Fibroblast of skin of left quadriceps (primary cell): ENCODE measurements around the gene CCDC142.
"Not testable (repeated sequence)": the region's sequence is repeated elsewhere in the genome, so short reads cannot be mapped to it uniquely, and the experiment has no call there.

ENCODE experiments used
- DNase-seq, 2 experiments: peaks; one replicate each; pipeline ENCODE4 v3.0.0-alpha.2; 2013; ENCODE audit warnings: low read depth in 2 of 2

The CCDC142 gene

DNA sequence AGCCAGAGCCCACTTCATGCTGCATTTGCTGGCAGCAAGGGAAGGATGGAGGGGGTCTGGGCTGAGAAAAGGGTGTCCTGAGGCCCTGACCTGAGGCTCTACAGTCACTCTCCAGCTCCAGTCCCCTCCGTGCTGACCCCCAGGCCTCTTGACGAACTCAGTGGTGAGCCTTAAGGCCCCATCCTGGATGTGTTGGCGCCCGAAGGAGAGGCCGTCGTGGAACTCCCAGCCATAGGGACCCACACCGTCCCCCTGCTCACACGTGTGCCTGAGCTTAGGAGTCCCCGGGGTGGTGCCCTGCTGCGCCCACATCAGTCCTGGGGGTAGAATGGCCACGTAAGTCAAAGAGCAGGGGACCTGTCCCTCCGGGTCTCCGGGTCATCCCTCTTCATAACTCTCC, 18.4 kb downstream of the CCDC142 start:
- DNase-seq = no peak

DNA sequence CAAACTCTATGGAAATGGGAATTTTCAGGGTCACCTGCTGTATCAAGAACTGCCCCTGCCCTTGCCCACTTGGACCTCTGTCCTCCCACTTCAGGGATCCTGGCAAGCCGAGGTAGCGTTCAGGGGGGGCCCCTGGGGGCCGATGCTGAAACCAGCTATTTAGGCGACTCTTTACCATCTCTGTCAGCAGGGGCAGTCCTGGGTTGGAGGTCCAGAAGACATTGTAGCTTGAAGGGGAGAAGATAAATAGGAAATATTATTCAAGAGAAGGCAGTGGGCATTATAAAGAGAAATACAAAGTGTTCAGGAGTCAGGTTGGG, 20.1 kb downstream of the CCDC142 start:
- DNase-seq = no peak

DNA sequence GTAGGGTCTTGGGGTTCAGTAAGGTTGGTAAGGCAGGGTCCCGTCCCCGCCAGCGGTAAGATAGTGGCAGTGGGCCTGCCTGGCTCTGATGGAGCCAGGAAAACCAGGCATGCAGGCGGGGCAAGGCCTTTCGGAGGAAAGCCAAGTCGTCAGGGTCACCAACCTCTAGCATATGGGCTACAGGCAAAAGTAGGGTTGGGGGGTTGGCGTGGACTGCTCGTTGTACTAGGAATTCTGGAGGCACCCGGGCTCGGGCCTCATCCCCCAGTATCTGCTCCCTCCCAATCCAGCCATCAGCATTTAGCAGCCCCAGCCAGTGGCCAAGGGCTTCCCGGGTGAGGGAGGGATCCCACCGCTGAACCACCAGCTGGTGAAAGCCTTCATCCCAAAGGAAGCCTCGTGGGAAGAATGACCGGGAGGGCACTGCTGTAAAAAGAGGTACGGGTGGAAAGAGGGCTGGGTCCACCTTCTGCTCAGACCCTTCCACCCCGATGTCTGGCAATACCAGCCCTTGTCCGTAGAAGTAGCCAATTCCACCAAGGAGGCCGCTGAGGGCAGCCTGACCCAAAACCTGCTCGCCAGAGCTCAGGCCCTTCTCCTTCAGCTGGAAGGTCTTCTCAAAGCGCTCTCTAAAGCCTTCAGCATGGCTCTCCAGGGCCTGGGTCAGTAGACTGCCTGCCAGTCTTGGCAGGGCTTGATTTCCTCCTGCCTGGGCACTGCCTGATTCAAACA, 20.6 kb downstream of the CCDC142 start:
- no peak for DNase-seq

DNA sequence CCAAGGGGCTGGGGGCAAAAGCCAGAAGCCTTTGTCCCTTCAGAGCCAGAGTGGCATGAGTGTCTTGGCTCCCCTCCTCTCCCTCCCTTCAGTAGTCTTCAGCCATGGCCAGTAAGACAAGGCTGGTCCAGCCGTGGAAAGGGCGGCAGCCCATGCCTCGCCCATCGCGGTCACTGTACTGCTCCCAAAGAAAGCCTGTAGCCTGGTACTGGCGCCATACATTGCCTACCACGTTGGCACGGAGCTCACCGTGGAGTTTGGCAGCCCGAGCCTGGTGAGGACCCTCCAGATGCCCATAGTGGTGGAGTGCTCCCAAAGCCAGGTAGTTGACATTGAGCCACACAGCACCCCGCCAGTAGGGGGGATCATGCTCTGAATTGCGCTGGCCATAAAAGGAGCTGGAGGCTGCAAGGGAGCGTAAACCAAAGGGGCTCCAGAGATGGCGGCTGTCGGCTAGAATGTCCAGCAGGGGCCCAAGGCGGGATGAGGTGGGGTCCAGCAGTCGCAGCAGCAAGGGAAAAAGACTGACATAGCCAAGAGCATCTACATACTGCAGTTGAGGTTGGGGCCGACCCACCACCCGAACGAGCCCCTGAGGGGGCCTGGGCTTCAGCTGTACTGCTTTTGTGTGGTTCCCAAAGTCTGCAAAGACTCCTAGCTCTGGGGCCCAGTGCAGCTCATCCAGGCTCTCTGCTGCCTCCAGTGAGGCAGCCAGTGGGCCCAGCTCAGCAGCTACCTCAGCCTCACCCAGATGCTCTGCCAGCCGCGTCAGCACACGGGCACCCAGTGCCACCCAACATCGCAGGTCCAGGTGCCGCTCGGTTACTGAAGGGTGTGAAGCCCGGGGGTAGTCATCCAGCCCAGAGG, 21.4 kb downstream of the CCDC142 start:
- DNase-seq = no peak

DNA sequence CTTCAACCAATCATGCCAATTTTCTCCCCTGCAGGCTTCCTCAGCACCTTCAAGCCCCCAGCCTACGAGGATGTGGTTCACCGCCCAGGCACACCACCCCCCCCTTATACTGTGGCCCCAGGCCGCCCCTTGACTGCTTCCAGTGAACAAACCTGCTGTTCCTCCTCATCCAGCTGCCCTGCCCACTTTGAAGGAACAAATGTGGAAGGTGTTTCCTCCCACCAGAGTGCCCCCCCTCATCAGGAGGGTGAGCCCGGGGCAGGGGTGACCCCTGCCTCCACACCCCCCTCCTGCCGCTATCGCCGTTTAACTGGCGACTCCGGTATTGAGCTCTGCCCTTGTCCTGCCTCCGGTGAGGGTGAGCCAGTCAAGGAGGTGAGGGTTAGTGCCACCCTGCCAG, 22.6 kb downstream of the CCDC142 start:
- DNase-seq = not testable (repeated sequence)

DNA sequence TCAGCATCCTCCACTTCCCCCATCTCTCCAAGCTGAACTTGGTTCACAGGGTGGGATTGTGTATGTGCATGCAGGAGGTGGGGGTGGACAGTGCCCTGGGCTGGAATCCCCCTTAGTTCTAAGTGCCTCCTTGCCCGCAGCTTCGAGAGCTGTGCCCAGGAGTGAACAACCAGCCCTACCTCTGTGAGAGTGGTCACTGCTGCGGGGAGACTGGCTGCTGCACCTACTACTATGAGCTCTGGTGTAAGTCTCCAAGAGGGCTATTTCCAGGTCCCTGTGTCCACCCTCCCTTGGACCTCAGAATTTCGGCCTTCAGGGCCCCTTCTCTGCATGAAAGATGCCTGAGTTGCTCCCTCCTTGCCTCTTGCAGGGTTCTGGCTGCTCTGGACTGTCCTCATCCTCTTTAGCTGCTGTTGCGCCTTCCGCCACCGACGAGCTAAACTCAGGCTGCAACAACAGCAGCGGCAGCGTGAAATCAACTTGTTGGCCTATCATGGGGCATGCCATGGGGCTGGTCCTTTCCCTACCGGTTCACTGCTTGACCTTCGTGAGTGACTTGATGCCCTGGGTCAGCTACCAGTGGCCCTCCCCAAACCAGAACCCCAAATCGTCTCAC, 23.2 kb downstream of the CCDC142 start:
- DNase-seq = not testable (repeated sequence)

DNA sequence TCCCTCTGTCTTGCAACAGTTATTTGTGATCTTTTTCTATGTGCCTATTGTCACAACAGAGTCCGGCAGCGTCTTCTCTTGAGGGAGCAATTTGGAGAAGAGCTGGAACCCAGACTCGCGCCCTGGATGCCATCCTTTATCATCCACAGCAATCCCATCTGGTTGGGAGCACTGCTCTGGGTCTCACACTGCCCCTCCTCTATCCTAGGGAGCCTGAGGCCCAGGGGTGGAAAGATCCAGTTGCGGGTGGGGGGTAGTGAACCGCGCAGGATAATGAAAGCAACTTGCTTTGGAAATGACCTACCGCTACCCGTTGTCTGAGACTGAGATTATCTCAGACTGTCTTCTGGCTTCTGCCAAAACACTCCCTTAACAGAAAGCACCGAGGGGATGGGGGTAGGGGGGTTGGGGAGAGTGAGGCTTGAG, 23.8 kb downstream of the CCDC142 start:
- DNase-seq = no peak

DNA sequence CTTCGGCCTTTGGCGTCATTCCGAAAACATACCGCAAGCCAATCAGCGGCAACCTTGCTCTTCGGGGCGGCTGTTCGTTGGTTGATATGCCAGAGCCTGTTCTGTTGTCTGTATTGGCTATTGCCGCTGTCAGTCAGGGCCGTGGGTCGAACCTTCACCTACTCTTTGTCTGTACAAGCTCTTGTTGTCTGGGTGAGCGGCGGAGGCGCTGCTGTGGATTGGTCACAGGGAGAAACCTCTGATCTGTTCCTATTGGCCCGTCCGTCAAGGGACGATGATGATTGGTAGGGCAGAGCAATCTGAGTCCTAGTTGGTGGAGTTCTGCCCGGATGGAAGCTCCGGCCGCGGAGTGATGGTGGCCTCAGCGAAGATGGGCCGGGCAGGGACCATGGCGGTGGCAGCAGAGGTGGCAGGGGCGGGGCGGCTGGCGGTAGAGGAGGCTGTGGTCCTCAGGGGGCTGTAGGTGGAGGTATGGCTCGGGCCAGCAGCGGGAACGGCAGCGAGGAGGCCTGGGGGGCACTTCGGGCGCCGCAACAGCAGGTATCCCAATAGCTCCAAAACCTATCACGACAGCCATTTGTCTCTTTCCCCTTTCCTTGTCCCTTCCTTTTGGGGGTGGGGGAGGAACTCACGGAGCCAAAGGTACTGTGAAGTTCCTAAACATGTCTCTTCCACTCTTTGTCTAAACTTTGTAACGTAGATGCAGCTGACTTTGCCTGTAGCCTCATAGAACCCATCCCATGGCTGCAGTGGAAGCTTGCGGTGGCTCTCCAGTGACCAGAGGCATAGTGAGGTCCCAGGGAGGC, 24.5 kb downstream of the CCDC142 start, which contains the start of gene WBP1:
Gene WBP1, plus strand, starts transcription at position 307 of the 806 bp plus-strand sequence. Its CDS starts 165 bp downstream, at position 472.
- peak; percentile 100 for DNase-seq

DNA sequence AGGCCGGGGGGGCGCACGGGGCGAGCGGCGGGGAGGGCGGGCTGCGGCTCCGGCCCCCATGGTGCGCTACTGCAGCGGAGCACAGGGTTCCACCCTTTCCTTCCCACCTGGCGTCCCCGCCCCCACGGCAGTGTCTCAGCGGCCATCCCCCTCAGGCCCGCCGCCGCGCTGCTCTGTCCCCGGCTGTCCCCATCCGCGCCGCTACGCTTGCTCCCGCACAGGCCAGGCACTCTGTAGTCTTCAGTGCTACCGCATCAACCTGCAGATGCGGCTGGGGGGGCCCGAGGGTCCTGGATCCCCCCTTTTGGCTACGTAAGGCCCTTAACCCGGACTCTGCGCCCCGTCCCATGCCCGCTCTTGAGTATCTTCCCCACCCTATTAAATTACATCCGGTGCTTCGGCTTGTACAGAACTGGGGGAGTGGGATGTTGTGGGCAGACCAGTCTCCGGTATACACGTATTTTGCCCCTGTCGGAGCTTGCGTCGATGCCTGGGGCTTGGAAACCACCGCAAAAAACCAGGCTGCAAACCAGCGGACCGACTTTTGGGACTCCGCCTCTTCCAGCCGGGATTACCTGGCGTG, 25.2 kb downstream of the CCDC142 start:
- no peak for DNase-seq

DNA sequence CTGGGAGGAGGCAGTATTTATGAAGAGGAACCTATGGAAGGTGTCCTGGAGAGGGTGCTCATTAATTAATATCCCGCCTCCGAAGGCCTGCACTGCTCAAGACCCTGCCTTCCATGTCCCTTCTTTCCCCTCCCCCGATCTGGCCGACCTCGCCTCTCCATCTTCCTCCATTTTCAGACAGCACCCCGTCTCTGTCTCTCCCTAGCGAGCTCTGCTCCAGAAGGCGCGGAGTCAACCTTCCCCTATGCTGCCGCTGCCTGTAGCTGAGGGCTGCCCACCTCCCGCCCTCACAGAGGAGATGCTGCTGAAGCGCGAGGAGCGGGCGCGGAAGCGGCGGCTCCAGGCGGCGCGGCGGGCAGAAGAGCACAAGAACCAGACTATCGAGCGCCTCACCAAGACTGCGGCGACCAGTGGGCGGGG, 25.7 kb downstream of the CCDC142 start:
- DNase-seq = no peak

DNA sequence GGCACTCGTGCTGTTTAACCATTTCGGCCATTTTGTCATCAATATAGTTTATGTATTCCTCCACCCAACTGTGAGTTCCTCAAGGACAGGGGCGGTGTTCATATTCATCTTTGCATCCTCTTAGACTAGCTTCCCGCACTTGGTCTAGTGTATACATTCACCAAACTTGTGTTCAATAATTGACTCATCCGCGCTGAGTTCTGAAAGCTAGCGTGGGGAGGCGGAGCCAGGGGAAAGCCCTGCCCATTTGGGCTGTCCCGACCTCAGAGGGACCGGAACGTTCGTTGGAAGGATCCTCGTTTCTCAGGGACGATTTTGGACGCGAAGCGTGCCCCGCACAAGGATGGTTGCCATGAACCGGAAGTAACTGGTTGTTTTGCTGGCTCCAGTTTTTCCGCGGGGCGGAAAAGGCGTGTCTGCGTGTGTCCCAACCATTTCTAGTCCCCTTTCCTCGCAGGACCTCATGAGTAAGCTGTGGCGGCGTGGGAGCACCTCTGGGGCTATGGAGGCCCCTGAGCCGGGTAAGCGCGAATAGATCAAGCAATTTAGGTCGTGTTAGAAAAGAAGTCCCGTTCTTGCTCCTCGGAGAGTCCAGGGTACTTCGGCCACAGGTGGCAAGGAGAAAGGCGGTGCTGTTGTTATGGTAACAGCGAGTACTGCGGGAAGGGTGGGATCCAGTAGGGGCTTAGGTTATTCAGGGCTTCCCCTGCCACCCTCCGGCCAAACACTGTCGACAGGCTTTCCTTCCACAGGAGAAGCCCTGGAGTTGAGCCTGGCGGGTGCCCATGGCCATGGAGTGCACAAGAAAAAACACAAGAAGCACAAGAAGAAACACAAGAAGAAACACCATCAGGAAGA, 27.9 kb downstream of the CCDC142 start, which contains the start of gene INO80B:
Gene INO80B, plus strand, starts transcription at position 434 of the 858 bp plus-strand sequence. Its CDS starts 30 bp downstream, at position 464.
- DNase-seq = peak; percentile 96 to 97

DNA sequence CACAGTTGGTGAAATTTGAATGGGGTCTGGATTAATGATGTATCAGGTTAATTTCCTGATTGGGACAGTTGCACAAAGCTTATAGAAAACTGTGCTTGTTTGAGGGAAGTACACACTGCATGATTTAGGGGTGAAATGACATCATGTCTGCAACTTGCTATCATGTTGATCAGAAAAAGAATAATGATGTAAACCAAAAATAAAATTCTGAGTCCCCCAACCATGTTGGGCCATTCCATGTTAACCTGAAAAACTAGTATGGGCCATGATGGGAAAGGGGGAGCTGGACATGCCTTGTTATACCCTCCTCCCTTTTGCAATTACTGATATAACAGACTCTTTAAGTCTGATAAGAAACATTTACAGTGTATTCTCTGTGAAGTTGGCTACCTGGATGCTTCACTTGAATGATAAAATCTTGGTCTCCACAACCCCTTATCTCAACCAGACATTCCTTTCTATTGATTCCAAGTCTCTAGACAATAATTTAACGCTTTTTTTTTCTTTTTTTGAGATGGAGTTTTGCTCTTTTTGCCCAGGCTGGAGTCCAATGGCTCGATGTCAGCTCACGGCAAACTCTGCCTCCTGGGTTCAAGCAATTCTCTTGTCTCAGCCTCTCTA, 32.1 kb downstream of the CCDC142 start:
- no peak for DNase-seq

DNA sequence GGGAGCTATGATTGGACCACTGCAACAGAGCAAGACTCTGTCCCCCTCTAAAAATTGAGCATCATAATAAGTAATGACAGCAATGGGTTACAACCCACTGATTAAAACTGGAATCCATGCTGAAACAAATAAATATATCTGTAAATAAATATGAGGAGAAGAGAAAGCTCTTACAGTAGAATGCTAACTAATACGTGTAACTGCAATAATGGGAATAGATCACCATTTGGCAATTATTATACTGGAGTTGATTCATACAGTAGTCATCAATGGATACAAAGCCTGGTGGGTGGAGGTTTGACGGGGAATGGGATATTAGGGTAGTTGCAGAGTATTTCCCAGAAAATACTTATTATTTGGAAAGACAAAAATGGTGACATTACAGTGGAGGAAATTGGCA, 34.0 kb downstream of the CCDC142 start:
- no peak for DNase-seq

DNA sequence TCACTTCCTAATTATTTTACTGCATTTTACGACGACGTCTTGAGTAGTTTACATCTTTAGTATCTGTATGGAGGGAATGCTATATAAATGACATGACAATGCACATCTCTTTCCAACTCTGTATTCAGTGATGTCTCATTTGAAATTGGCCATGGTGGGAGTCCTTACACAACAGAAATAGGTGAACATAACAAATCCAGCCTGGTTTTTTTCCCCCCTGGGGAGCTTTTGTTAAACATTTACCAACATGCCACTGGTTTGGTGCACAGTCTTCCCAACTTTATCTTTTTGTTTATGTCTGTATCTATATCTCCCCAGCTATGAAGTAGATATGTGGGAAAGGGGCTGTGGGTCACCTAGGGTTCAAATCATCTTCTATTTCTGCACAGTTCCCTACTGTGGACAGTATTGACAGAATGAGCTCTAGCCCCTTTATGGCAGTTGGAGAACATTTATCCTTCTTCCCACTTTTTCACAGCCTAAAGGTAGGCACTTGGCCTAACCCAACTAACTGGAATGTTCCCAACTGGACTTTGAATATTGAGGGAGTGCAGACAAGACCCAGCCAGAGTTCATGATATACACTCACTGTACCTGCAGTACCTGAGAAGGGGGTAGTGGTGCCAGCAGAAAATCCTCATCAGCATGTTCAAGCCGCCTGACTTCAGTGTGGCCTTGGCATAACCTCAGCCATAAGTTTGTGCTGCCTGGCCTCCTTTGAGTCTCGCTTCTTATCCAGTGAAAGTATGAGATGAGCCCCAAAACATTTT, 35.4 kb downstream of the CCDC142 start:
- no peak for DNase-seq

DNA sequence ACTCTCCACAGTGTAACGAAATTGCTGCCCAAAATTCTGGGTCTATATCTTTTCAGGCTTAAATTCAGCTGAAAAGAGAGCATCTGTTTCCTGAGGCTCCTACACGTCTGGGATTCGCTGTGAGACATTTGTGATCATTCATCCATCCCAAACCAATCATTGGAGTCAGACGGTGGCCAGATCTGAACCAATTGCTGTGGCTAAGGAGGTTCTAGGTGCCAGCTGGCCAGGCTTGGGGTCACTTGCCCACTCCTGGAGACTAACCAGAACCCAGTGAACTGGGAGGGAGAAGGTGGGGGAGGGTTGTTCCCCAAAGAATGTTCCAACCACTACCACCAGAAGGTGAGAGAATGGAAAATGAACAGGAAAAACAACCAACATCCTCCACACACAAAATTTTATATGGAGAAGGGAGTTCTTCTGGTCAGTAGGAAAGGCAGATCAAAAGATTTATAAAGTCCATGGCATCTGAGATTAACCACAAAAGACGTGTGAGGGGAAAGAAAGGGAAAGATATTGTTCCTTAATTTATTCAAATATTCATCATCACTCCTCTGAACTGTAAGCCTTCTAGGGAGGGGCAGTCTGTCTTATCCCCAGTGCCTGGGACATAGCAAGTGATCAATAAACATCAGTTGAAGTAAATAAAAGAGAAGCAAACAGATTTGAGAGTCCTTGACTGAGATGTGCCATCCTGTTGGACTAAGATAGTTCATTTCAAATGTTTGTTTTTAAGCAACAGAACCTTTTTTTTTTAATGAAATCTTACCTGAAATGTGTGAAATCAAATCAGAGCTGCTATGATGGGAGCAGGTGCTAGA, 38.1 kb downstream of the CCDC142 start:
- no peak for DNase-seq

DNA sequence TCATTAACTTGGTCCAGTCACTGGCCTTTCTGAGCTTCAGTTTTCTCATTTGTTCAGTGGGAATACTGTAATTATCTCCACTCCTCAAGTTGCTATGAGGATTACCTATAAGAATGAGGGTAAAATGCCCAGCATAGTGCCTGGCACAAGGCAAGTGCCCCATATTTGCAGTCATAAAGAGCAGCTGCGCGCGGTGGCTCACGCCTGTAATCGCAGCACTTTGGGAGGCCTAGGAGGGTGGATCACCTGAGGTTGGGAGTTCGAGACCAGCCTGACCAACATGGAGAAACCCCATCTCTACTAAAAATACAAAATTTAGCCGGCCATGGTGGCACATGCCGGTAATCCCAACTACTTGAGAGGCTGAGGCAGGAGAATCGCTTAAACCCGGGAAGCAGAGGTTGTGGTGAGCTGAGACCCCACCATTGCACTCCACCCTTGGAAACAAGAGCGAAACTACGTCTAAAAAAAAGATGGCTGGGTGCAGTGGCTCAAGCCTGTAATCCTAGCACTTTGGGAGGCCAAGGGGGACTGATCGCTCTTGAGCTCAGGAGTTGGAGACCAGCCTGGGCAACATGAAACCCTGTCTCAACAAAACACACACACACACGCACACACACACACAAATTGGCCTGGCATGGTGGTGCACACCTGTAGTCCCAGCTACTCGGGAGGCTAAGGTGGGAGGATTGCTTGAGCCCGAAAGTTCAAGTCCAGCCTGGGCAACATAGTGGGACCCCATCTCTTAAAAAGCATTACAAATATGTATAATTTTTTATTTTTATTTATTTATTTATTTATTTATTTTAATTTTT, 40.1 kb downstream of the CCDC142 start:
- not testable (repeated sequence) for DNase-seq
